ENCODE data around the gene SEC61A1.

DNA sequence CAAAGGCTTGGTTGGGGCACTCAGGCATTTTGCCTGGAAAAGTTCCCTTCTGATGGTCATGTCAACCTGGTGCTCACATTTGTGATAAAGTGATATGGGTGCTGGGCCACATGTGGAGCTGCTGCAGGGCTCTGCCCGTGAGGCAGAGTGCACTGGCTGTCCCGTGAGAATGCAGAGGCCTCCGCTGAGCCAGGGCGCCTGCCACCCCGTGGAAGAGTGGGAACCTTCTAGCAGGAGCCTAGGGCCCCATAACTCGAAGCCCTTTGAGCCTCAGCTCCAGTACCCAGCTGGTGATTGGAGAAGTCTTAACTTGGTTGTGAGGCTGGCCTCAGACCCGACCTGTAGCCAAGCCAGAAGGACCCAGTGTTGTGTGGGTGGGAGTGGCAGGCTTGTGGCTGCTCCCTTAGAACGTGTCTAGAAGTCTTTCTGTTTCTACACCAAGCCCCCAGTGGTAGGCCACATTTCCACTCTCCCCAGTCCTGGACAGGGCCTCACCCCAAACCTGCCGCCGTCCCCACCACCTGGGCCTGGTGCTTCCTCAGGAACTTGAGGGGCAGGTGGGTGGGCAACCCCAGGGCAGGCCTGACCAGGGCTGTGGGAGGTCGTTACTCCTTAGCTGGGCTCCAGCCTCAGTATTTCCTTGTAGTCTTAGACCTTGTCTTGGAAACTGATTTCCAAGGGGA, 19.7 kb downstream of the SEC61A1 start:
- TF ChIP-seq, protein P1, sequence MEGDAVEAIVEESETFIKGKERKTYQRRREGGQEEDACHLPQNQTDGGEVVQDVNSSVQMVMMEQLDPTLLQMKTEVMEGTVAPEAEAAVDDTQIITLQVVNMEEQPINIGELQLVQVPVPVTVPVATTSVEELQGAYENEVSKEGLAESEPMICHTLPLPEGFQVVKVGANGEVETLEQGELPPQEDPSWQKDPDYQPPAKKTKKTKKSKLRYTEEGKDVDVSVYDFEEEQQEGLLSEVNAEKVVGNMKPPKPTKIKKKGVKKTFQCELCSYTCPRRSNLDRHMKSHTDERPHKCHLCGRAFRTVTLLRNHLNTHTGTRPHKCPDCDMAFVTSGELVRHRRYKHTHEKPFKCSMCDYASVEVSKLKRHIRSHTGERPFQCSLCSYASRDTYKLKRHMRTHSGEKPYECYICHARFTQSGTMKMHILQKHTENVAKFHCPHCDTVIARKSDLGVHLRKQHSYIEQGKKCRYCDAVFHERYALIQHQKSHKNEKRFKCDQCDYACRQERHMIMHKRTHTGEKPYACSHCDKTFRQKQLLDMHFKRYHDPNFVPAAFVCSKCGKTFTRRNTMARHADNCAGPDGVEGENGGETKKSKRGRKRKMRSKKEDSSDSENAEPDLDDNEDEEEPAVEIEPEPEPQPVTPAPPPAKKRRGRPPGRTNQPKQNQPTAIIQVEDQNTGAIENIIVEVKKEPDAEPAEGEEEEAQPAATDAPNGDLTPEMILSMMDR (IDR thresholded peaks at IDR 0.05), result no peak
- TF ChIP-seq POLR2A (IDR thresholded peaks at IDR 0.05) (no peak), EP300 (IDR thresholded peaks at IDR 0.05) (no peak)

All from ovary (tissue), 3 donors.